Measurements from ENCODE around the gene ZNF860. TPM values are rescaled to one million over a fixed set of nuclear protein-coding genes. Genes with fewer than 3 reads are reported as not detected.

Gene ZNF860
- total RNA-seq, 3 donors from 2014 or later, result 0.63 to 1.0 (median 0.70) TPM

GRCh38 chr3:31999907-32000439 lies 18.4 kb downstream of the ZNF860 start:
- ATAC-seq, result peak; percentile 20

GRCh38 chr3:32000877-32001276 lies 19.3 kb downstream of the ZNF860 start:
- intact Hi-C loops (cut with DNase I, micrococcal nuclease), result no loop called here
- no peaks in the 10 kb centered on the region for H3K4me1 ChIP-seq (ENCODE audit: low read depth)
- DNase-seq, result no peak
- H3K4me3 ChIP-seq, result no peak overlapping the region
- no peak for ATAC-seq
- H3K9me3 ChIP-seq, result no peaks in the 10 kb centered on the region
- no peaks in the 10 kb centered on the region for H3K36me3 ChIP-seq (ENCODE audit: low read depth)
- no peak for TF ChIP-seq CTCF (IDR thresholded peaks at IDR 0.05)

More at GRCh38 chr3:31999907-32000439, 18.4 kb downstream of the ZNF860 start:
- no peaks in the 10 kb centered on the region for H3K9me3 ChIP-seq
- H3K36me3 ChIP-seq (ENCODE audit: low read depth), result no peaks in the 10 kb centered on the region
- intact Hi-C loops (cut with DNase I, micrococcal nuclease), result no loop called here
- no peak for TF ChIP-seq CTCF (IDR thresholded peaks at IDR 0.05)
- no peaks in the 10 kb centered on the region for H3K4me1 ChIP-seq (ENCODE audit: low read depth)
- H3K4me3 ChIP-seq, result no peak overlapping the region
- no peak for DNase-seq

GRCh38 chr3:32002561-32003368 lies 21.2 kb downstream of the ZNF860 start:
- TF ChIP-seq CTCF (IDR thresholded peaks at IDR 0.05), result no peak
- H3K9me3 ChIP-seq, result no peaks in the 10 kb centered on the region
- intact Hi-C loops (cut with DNase I, micrococcal nuclease), result no loop called here
- H3K4me1 ChIP-seq (ENCODE audit: low read depth), result no peaks in the 10 kb centered on the region
- ATAC-seq (no peak), DNase-seq (no peak)
- H3K4me3 ChIP-seq, result no peak overlapping the region
- H3K36me3 ChIP-seq (ENCODE audit: low read depth), result no peaks in the 10 kb centered on the region

GRCh38 chr3:32003380-32003779 lies 21.8 kb downstream of the ZNF860 start:
- ATAC-seq (no peak), DNase-seq (no peak)
- no peaks in the 10 kb centered on the region for H3K4me1 ChIP-seq (ENCODE audit: low read depth)
- no peaks in the 10 kb centered on the region for H3K9me3 ChIP-seq
- H3K4me3 ChIP-seq, result no peak overlapping the region
- TF ChIP-seq CTCF (IDR thresholded peaks at IDR 0.05), result no peak
- intact Hi-C loops (cut with DNase I, micrococcal nuclease), result no loop called here
- H3K36me3 ChIP-seq (ENCODE audit: low read depth), result no peaks in the 10 kb centered on the region

- Histone ChIP-seq H3K36me3 (ENCODE audit: low read depth) (no peaks in the 10 kb centered on the region), H3K4me1 (ENCODE audit: low read depth) (no peaks in the 10 kb centered on the region), H3K9me3 (no peaks in the 10 kb centered on the region), H3K4me3 (no peak overlapping the region)
- no peak for TF ChIP-seq CTCF (IDR thresholded peaks at IDR 0.05)
- ATAC-seq (peak; percentile 30), DNase-seq (no peak)
- intact Hi-C loops (cut with DNase I, micrococcal nuclease), result no loop called here
Measured at GRCh38 chr3:32004113-32004765, 22.7 kb downstream of the ZNF860 start.
